AML-193 (cell line): ENCODE measurements around the gene SPHK2.
A peak's percentile ranks its signal among the peaks of the same experiment; 100 is the strongest.

Experiments used
- DNase-seq, 2 experiments: peaks; one replicate each; lab custom pipeline; 2025; lab: John Stamatoyannopoulos, UW

Gene SPHK2

GRCh38 chr19:48606463-48607358 is 12.6 kb upstream of the SPHK2 start, which contains the start of gene SPACA4:
Gene SPACA4 (plus strand): TSS chr19:48606742. CDS start chr19:48606979, 237 bp downstream.
- DNase-seq, result no peak

GRCh38 chr19:48607359-48607755 is 11.9 kb upstream of the SPHK2 start:
- DNase-seq, result no peak

- peak; percentile 42 to 53 for DNase-seq
Measured at GRCh38 chr19:48608798-48609263, 10.5 kb upstream of the SPHK2 start.

GRCh38 chr19:48609571-48610108 is 9.7 kb upstream of the SPHK2 start:
- no peak for DNase-seq

GRCh38 chr19:48611872-48612271 is 7.4 kb upstream of the SPHK2 start:
- no peak for DNase-seq

GRCh38 chr19:48613024-48613851 is 6.1 kb upstream of the SPHK2 start:
- DNase-seq, result no peak

GRCh38 chr19:48613852-48614435 is 5.4 kb upstream of the SPHK2 start:
- DNase-seq, result no peak

GRCh38 chr19:48614436-48615230 is 4.7 kb upstream of the SPHK2 start, which contains the start of gene FAM83E:
Gene FAM83E (minus strand): TSS chr19:48615076. CDS start chr19:48613372, 1,704 bp downstream.
- no peak for DNase-seq

- DNase-seq, result no peak
Measured at GRCh38 chr19:48615231-48616040, 3.9 kb upstream of the SPHK2 start.

GRCh38 chr19:48616041-48616436 is 3.3 kb upstream of the SPHK2 start:
- DNase-seq, result no peak

- no peak for DNase-seq
Measured at GRCh38 chr19:48616491-48617056, 2.7 kb upstream of the SPHK2 start.

GRCh38 chr19:48617146-48617937 is 2.0 kb upstream of the SPHK2 start:
- no peak for DNase-seq

- no peak for DNase-seq
Measured at GRCh38 chr19:48618278-48618915, 909 bp upstream of the SPHK2 start.

- no peak for DNase-seq
Measured at GRCh38 chr19:48619692-48620585, 633 bp downstream of the SPHK2 start.

GRCh38 chr19:48623556-48624066 is 4.3 kb downstream of the SPHK2 start:
- DNase-seq, result no peak

GRCh38 chr19:48624067-48624594 is 4.8 kb downstream of the SPHK2 start:
- DNase-seq, result peak; percentile 81 to 84
